GM19328 (cell line): Measurements from ENCODE around the gene DUS1L.

Experiments
- ATAC-seq: cut with Tn5 transposase; IDR thresholded peaks from one replicate; pipeline ENCODE4 v1.9.1; 2021; ENCODE audit warnings: mild to moderate bottlenecking, moderate library complexity; ENCODE audit not compliant: unreplicated experiment

DUS1L gene

GRCh38 chr17:82056729-82057621 lies 8.6 kb downstream of the DUS1L start:
- no peak for ATAC-seq

GRCh38 chr17:82055965-82056728 lies 9.5 kb downstream of the DUS1L start:
- ATAC-seq = no peak

- no peak for ATAC-seq
Observed at GRCh38 chr17:82055023-82055964, 10.3 kb downstream of the DUS1L start.

- no peak for ATAC-seq
Observed at GRCh38 chr17:82054351-82055022, 11.1 kb downstream of the DUS1L start.

- ATAC-seq = no peak
Observed at GRCh38 chr17:82053556-82054263, 11.9 kb downstream of the DUS1L start.

GRCh38 chr17:82053130-82053529 lies 12.5 kb downstream of the DUS1L start:
- no peak for ATAC-seq

GRCh38 chr17:82052638-82053059 lies 13.0 kb downstream of the DUS1L start:
- no peak for ATAC-seq

- peak; percentile 60 for ATAC-seq
Observed at GRCh38 chr17:82051776-82052637, 13.6 kb downstream of the DUS1L start, which contains the start of the genes GPS1 and RFNG. TSS of gene GPS1 (plus strand) at chr17:82051898. CDS start at chr17:82051932, 34 bp downstream. TSS of gene RFNG (minus strand) at chr17:82051811. CDS start at chr17:82051766, 45 bp downstream.

GRCh38 chr17:82050761-82051641 lies 14.6 kb downstream of the DUS1L start:
- no peak for ATAC-seq

- ATAC-seq = no peak
Observed at GRCh38 chr17:82050152-82050760, 15.3 kb downstream of the DUS1L start.

GRCh38 chr17:82049521-82049971 lies 16.1 kb downstream of the DUS1L start:
- no peak for ATAC-seq

- ATAC-seq = no peak
Observed at GRCh38 chr17:82049106-82049505, 16.5 kb downstream of the DUS1L start.

- no peak for ATAC-seq
Observed at GRCh38 chr17:82048571-82048971, 17.0 kb downstream of the DUS1L start.

- ATAC-seq = no peak
Observed at GRCh38 chr17:82047914-82048570, 17.6 kb downstream of the DUS1L start.

GRCh38 chr17:82047379-82047778 lies 18.2 kb downstream of the DUS1L start:
- no peak for ATAC-seq

GRCh38 chr17:82046903-82047302 lies 18.7 kb downstream of the DUS1L start:
- ATAC-seq = no peak
